Left lobe of liver (tissue), 2 donors: Measurements from ENCODE around the gene TNFRSF14. TPM values are rescaled to one million over a fixed set of nuclear protein-coding genes. Genes with fewer than 3 reads are reported as not detected.

Experiments used
- ATAC-seq: fragments of 200-7000 bp; cut with Tn5 transposase; one replicate; pipeline ENCODE4 v1.9.1; 2020; ENCODE audit warnings: mild to moderate bottlenecking, moderate library complexity
- DNase-seq: peaks from one replicate; pipeline ENCODE4 v3.0.0-alpha.2; 2020; ENCODE audit warnings: low spot score
- total RNA-seq: library from RNA; stranded (reverse); gene quantifications from one replicate; pipeline ENCODE4 v1.2.1, GENCODE V29; 2021
- donor health status: DM: no; HTN: no; CAD: no; lungs with moderate emphysema.
- donor health status: DM: no; HTN: yes; CAD: no.

TNFRSF14 gene
- total RNA-seq, 1 donor from 2014 or later = 48.7 TPM

GRCh38 chr1:2597441-2598328, 41.5 kb downstream of the TNFRSF14 start:
- DNase-seq = no peak
- no peak for ATAC-seq

- ATAC-seq = no peak
- no peak for DNase-seq
These were observed 42.3 kb downstream of the TNFRSF14 start for GRCh38 chr1:2598329-2598931.

GRCh38 chr1:2601721-2602303, 45.6 kb downstream of the TNFRSF14 start:
- DNase-seq (no peak), ATAC-seq (no peak)

- DNase-seq = no peak
- ATAC-seq = no peak
These were observed 46.2 kb downstream of the TNFRSF14 start for GRCh38 chr1:2602311-2602835.

GRCh38 chr1:2602866-2603520, 46.8 kb downstream of the TNFRSF14 start:
- DNase-seq = no peak
- ATAC-seq = no peak

GRCh38 chr1:2603521-2604155, 47.5 kb downstream of the TNFRSF14 start:
- ATAC-seq (no peak), DNase-seq (no peak)

- ATAC-seq = no peak
- DNase-seq = no peak
These were observed 48.1 kb downstream of the TNFRSF14 start for GRCh38 chr1:2604156-2604843.

- no peak for ATAC-seq
- DNase-seq = no peak
These were observed 48.8 kb downstream of the TNFRSF14 start for GRCh38 chr1:2604844-2605508.

- DNase-seq (no peak), ATAC-seq (no peak)
These were observed 49.6 kb downstream of the TNFRSF14 start for GRCh38 chr1:2605509-2606395.

- DNase-seq (no peak), ATAC-seq (no peak)
These were observed 50.3 kb downstream of the TNFRSF14 start for GRCh38 chr1:2606396-2606880.

GRCh38 chr1:2606881-2607621, 50.9 kb downstream of the TNFRSF14 start:
- ATAC-seq (no peak), DNase-seq (no peak)

GRCh38 chr1:2607641-2608091, 51.5 kb downstream of the TNFRSF14 start:
- ATAC-seq = no peak
- DNase-seq = no peak

GRCh38 chr1:2609319-2610035, 53.3 kb downstream of the TNFRSF14 start:
- ATAC-seq (no peak), DNase-seq (no peak)

GRCh38 chr1:2610036-2610959, 54.1 kb downstream of the TNFRSF14 start:
- ATAC-seq = no peak
- DNase-seq = peak; percentile 45

- no peak for DNase-seq
- ATAC-seq = peak; percentile 41
These were observed 54.9 kb downstream of the TNFRSF14 start for GRCh38 chr1:2611031-2611501.
